Measurements from ENCODE around the gene IPPK. TPM values are rescaled to one million over a fixed set of nuclear protein-coding genes. Genes with fewer than 3 reads are reported as not detected.

Gene IPPK, protein sequence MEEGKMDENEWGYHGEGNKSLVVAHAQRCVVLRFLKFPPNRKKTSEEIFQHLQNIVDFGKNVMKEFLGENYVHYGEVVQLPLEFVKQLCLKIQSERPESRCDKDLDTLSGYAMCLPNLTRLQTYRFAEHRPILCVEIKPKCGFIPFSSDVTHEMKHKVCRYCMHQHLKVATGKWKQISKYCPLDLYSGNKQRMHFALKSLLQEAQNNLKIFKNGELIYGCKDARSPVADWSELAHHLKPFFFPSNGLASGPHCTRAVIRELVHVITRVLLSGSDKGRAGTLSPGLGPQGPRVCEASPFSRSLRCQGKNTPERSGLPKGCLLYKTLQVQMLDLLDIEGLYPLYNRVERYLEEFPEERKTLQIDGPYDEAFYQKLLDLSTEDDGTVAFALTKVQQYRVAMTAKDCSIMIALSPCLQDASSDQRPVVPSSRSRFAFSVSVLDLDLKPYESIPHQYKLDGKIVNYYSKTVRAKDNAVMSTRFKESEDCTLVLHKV
- 10 to 100 TPM; 12.9 to 13.3 (median 13.3) TPM for polyA plus RNA-seq (ENCODE audit: insufficient read length in 3 of 3)

DNA sequence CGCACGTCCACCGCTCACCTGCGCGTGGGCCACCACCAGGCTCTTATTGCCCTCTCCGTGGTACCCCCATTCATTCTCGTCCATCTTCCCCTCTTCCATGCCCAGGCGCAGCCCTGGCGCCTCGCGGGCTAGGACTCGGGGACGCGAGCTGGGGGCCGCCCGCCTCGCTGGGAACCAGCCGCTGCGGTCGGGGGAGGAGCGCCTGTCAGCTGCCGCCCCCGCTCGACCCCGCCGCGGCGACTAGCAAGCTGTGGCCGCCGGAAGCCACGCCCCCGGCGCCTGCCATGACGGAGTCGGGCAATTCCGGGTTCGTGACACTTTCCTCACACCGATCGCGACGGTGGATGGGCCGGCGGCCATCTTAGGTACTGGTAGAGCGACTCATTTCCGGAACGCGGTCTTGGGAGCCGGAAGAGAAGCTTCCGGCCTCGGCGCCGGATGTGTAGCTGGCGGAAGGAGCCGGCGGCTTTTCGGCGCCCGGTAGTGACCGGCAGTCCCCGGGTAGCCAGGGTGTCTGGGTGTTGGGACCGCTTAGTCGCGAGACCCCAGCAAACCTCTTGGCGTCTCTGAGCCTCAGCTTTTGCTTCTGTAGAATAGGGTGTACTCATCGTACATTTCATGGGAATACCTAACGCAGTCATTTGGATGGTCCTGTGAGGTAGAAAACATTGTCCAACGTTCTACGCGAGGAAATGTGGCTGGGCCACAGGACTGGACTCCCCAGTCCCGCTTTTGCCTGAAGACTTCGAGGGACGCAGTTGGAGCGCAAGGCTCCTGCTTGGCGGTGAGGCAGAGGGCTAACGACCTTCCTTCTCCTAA is at the start of gene IPPK:
Gene IPPK (minus strand): TSS at position 242 of the 819 bp plus-strand sequence. CDS start 143 bp downstream, at position 99.
- DNase-seq (ENCODE audit: low read depth in 3 of 3, low spot score in 2 of 3), result peak; percentile 93 to 97 (median 93)

DNA sequence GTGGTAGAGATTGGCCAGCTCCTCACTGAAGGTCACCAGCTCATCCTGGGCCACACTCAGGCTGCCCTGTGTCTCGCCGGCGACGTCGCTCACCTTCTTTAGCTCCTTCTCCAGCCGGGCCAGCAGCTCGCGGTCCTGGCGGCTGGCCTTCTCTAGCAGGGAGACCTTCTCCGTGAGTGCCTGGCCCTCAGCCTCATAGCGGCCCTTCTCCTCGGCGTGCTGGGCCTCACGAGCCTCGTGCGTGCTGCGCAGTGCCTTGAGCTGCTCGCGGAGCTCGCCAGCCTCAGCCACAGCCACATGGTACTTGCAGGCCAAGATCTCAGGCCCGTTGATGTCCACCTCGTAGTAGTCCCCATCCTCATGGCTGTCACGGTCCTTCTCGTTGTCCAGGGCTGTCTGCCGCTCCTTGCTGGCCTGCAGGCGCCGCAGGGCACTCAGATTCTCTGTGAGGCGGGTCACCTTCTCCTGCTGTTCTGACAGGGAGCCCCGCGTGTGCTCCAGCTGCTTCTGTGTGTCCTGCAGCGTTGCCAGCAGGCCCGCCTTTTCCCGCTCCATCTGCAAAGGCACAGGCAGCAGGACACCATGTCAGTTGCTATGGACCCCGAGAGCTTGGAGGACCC is 49.2 kb upstream of the IPPK start:
- DNase-seq (ENCODE audit: low read depth in 3 of 3, low spot score in 2 of 3), result no peak

DNA sequence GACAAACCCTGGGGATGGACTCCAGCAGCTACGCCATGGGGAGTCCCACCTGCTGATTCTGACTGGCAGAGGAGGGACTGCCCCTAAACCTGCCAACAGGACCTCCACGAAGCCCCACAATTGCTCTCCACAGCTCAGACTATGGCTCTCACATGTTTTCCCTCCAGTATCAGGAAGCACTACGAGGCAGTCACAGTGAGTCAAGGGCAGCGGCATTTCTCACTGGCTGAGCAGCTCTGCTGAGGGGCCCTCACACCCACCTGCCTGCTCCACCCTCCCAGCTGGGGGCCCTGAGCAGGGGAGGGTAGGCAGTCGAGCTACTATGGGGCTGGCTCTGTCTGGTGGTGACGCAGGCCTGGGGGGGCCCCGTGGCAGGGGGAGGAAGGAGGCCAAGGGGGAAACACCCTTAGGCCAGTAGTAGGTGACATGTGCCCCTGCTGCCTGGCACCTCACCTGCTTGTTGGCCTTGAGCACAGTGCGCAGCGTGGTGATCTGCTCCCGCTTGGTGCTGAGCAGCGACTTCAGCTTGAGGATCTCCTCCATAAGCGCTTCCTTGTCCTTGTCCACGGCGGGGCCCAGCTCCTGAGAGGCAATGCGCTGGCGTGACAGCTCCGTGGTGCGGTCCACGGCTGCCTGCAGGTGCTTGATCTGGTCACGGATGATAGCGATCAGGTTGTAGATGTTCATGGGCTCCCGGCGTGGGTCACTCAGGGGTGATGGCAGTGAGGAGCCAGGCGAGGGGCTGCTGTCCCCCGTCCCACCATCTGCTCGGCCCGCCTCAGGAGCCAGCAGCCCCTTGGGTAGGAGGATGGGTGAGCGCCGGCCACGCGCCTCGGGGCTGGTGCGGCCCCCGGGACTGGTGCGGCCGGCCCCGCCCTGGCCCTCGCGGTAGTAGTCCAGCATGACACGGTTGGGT is 48.4 kb upstream of the IPPK start:
- no peak for DNase-seq (ENCODE audit: low read depth in 3 of 3, low spot score in 2 of 3)

DNA sequence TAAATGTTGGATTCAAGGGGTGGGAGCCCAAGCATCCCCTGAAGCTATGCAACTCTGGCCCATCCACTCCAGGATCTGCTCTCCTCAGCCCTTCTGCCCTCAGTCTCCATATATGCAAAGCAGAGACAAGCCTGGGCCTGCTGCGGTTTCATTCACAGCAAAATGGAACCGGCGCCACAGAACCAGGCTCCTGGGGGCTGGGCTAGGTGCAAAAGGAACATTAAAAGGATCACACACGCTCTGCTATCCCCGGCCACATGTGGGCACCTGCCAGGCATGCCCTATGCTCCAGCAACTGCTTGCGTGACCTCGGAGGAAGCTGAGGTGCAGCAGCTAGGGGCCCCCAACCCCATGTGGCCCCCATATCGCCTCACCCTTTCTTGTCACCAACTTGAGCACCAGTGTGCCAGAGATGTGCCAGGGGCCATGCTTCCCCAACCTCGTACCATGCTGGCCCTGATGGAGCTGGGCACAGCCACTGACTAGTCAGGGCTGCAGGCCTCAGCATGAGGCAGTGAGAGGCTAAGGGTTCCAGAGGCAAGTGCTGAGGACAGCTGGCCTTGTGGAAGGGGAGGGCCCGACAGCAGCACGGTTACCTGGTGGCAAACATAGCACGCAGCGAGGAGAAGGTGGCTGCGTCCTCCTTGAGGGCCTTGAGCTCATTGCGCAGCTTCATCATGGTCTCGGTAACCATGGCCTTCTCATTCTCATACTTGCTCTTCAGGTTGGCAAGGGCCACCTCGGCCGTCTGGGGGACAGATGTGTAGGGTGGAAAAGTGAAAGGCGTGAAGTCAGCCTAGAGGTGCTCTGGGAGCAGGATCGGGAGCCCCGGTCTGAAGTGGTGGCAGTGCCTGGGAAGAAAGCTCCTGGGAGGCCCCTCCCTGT is 47.5 kb upstream of the IPPK start:
- no peak for DNase-seq (ENCODE audit: low read depth in 3 of 3, low spot score in 2 of 3)

DNA sequence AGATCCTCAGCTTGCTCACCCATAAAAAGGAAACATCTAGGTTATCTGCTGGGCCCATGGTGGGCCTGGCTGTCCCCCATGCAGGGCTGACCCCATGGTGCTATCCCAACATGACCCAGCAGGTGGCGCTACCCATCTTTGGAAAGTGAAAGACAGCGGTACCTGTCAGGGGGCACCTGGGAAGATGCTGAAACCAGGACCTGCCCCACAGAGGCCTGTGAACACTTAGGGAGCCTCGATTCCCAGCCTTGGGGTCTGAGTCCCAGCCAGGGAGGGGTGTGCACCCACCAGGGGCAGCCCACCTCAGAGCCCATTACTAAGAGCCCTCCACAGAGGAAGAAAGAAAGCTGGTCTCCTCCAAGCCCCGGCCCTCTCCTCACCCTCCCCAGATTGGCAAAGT is 46.6 kb upstream of the IPPK start:
- DNase-seq (ENCODE audit: low read depth in 3 of 3, low spot score in 2 of 3), result peak in 2 of 3 donors; percentile 17 to 18

DNA sequence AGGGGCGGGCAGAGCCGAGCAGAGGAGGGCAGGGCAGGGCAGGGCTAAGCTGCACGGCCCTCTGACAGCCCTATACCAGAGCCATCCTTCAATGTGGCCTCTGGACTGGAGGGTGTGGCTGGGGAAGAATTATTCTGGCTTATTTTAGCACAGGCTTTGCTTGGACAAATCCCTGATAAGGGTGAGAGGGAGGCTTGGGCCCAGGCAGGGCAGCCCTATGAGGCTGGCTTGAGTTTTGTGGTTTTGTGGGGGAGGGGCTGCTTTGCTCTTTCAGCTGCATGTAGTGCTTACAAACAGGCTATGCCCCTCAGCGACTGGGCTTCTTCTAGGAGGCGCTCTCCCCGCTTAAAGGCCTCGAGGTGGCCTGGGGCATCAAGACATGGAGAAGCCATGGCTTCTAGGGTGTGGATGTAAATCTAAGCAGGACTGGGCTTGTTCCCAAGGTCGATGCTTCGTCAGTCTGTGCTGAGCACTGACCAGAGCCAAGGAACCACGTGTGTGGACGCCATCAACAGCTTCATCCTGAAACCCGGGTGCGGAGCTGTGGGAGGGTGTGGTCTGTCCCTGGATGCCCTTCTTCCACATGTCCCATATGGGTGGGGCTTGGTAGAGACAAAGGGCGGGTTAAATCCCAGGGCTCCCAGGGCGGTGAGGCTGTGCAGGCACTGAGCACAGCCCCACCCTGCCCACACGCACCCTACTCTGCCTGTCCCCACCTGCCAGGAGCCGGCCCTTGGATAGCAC is 45.7 kb upstream of the IPPK start:
- DNase-seq (ENCODE audit: low read depth in 3 of 3, low spot score in 2 of 3), result no peak

DNA sequence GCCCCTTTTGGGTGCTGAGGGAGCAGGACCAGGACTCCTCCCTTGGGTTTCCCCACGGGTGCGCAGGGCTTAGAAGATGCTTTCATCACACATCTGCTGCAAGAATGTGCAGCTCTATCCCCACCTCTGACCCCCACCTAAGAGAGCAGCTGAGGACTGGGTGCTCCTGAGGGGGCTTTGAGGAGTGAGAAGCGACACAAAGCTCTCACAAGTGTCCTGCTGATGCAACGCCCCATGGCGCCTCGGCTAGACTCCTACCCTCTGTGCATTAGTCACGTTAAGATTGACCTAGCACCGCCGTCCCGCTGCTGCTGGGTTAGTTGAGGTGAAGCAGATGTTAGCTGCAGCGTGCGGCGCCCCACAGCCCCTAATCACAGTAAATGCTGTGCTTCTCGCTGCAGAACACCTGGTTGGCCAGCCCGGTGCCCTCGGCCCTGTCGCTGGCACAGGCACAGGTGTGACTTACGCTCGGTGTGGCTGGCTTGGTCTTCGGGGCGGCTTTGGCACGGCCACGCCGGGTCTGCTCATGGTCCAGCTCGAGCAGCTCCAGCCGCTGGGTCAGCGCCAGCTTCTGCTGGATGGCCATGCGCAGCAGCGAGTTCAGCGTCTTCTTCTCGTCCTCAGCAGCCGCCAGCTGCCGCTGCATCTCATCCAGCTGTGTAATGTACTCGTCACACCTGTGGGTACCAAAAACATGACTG is 45.0 kb upstream of the IPPK start:
- no peak for DNase-seq (ENCODE audit: low read depth in 3 of 3, low spot score in 2 of 3)

DNA sequence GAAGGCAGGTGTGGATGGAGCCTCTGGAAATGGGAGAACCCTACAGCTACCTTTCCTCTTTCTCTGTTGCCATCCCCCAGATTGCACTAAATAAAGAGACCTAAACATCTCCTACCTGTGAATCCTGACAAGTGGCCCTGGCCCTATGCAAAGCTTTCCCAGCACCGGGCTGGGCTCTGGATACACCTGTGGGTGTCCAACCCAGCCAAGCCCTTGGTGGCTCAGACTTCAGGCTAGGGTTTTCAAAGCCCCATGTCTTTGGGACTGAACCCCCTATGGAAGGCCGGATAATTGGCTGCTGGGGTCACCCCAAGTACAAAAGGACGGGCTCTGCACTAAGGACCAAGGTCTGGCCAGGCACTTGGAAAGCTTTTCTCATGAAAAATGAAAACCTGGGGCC is 44.1 kb upstream of the IPPK start:
- DNase-seq (ENCODE audit: low read depth in 3 of 3, low spot score in 2 of 3), result no peak

DNA sequence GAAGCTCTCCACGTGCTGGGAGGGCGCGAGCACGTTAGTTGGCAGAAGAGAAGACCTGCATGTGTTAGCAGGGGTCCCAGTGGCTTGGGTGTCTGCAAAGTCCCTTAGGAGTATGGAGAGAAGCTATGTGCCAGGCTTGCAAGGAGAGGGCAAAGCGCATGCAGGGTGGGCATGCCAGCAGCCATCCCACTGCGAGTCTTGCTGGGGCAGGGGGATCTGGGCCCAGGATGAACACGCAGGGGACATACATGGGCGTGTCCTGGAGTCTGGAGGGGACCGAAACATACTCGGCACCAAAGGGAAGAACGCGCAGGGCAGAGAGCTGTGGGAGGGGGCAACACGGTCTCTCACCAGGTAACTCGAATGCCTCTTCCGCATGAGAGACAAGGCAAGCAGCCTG is 43.6 kb upstream of the IPPK start:
- no peak for DNase-seq (ENCODE audit: low read depth in 3 of 3, low spot score in 2 of 3)

DNA sequence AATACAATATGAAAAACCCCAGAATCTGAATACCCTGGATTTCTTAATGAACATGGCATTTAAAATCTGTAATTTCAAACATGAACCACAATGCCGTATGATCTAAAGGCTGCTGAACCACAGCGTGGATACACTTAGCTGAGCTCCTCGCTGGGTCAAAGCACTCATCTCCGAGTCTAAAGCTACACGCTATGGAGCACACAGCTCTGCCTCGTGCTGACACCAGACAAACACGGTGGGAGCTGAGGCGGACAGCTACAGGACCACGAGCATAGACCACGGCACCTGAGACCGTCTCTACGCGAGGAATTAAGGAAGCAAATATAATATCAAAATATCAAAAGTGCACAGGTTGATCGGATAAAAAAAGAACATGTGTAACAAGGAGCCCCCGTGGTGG is 42.8 kb upstream of the IPPK start:
- no peak for DNase-seq (ENCODE audit: low read depth in 3 of 3, low spot score in 2 of 3)

DNA sequence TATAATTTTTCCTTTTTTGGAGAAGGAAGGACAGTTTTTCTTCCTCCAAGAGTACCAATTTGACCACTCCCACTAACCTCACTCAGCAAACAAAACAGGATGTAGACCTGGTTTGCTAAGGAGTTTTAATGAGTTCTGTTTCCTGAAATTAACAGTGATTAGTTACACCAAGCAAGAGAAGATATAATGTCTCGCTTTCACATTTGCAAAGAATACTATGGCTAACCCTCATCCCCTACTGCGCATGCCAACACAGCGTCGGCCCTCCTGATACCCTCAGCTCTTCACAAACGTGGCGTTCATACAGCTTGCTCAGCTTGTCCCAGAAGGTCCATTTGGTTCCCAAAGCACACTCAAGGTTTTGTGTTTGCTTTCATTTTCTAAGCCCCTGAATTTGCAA is 41.9 kb upstream of the IPPK start:
- DNase-seq (ENCODE audit: low read depth in 3 of 3, low spot score in 2 of 3), result no peak

DNA sequence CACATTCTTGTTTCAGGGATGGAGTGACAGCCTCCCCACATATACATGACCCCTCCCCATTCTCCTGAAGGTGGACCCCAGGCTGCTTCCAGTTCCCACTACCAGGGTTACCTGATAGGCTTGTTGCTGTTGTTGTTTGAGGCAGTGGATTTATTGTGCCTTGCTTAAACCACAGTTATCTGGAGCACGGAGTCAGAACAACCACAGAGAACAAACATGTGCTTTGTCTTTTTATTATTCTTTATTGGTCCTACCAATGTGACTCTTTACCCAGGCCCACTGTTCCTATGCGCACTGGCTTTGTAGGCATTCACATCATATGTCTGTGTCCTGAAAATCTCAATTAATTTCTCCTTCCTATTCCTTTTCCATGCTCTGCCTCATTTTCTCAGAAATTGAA is 41.2 kb upstream of the IPPK start:
- DNase-seq (ENCODE audit: low read depth in 3 of 3, low spot score in 2 of 3), result no peak

DNA sequence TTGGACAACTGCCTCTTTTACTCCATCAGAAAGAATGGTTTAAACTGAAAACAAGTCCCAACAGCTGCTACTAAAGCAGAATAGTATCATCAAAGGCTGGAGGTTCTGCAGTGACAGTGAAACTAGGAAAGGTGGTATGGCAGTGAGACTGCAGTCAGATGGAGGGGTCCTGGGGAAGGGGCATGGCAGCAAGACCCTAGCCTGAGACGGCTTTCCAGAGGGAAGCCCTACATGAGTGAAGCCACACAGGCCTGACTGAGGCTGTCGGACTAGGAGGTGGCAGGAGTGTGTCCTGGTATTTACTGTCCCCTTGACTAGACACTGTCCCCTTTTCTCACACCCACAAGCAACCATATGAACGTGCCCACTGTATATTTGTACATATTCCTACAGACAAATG is 40.4 kb upstream of the IPPK start:
- no peak for DNase-seq (ENCODE audit: low read depth in 3 of 3, low spot score in 2 of 3)

DNA sequence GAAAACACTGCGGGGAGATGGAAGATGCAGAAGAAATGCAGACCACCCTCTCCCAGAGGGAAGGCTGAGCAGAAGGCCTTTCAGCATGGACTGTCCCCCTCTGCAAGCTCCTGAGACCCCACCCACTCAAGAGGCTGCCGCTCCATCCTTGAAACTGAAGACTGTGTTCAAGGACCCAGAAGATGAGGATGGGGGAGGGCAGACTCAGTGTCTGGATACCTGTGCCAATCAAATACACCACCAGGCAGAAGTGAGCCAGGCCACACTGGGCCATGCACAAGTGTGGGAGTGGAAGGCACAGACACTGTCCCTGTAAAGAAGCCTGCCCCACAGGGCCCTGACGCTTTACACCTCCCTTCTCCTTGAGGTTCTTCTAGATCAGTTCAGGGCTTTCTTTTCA is 40.0 kb upstream of the IPPK start:
- DNase-seq (ENCODE audit: low read depth in 3 of 3, low spot score in 2 of 3), result no peak

DNA sequence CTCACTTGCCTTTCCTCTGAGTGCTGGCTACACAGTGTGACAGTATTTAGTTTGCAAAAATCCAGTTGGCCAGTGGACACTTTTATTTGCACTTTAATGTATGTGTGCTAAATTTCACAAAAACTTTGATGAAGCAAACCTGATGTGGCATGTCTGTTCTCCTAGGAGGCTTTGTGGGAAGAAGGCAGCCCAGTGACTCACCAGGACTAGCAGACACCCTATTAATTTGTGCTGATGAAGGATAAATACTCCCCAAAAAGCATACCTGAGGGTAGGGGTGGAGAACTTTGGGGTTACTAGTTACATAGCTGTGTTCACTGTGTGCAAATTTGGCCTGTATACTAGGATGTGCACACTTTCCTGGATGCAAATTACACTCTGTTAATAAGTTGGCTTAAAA is 39.3 kb upstream of the IPPK start:
- DNase-seq (ENCODE audit: low read depth in 3 of 3, low spot score in 2 of 3), result no peak

DNA sequence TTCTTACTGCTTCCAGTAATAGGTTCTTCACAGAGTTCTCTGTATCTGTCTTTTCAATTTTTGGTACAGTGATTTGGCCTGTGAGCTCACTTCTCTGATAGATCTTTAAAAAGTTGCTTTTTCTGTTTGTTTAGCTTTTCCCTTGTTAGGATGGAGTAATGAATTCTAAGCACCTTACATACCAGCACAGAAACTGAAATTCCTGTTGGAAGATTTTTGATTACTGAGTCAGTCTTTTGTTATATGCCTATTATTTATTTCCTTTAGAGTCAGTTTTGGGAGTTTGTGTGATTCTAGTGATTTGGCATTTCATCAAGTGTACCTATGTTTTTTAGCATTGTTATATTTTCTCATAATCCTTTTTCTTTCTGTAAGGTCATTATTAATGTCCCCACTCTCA is 37.6 kb upstream of the IPPK start:
- no peak for DNase-seq (ENCODE audit: low read depth in 3 of 3, low spot score in 2 of 3)

DNA sequence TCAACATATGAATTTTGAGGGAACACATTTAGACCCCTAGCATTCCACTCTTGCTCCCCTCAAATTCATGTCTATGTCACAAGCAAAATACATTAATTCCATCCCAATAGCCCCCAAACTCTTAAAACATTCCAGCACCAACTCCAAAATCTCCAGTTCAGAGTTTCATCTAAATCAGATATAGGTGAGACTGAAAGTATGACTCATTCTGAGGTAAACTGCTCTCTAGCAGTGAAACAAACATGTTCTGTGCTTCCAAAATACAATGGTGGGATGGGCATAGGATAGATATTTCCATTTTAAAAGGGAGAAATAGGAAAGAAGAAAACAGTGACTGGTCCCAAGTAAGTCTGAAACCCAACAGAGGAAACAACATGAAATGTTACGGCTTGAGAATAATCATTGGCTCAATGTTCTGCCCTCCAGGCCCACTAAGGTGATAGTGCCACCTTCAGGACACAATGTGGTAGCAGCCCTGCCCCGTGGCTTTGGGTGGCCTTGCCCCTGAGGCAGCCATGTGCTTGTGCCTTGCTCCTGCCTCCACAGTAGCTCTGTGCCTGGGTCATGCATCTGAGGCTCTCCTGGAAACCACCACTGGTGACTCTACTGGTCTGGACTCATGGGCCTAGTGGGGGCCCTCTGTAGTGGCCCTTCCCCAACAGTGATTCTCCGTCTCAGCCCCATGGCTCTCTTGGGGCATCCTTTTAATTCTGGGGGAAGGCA is 36.4 kb upstream of the IPPK start:
- no peak for DNase-seq (ENCODE audit: low read depth in 3 of 3, low spot score in 2 of 3)
